ENCODE data around the gene OSBPL1A. TPM values are rescaled to one million over a fixed set of nuclear protein-coding genes. Genes with fewer than 3 reads are reported as not detected.
"Not testable (repeated sequence)": the region's sequence is repeated elsewhere in the genome, so short reads cannot be mapped to it uniquely, and the experiment has no call there.

Gene OSBPL1A
- total RNA-seq, 1 donor from 2014 or later: 42.9 TPM

DNA sequence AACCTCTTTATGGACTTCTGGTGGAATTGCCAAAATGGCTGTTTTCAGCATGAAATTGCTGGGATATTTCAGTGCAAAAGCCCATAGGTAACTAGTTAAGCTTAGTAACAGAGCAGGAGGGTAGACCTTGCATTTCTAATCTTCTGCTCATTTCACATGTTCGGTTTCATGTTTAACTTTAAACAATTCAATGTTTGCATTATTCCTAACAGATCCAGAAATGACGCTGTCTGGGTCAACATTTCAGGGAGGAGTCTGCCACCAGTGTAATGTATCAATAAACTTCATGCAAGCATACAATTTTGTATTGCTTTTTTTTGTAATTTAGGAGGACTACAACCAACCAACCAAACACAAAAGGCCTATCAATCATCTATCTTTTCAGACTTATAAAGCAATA, 236.3 kb downstream of the OSBPL1A start:
- Histone ChIP-seq H3K4me1 (no peaks in the 10 kb centered on the region), H3K27me3 (no peaks in the 10 kb centered on the region), H3K27ac (no peak overlapping the region), H3K9me3 (no peaks in the 10 kb centered on the region), H3K4me3 (no peak overlapping the region), H3K36me3 (peaks cover 18 to 58% of the 10 kb centered on the region in 2 donors)
- no peak for TF ChIP-seq CTCF (IDR thresholded peaks at IDR 0.05)
- intact Hi-C loops (cut with DNase I): no loop called here
- no peak for DNase-seq (ENCODE audit: low spot score in 2 of 2)

GRCh38 chr18:24160086-24160485, 237.5 kb downstream of the OSBPL1A start:
- intact Hi-C loops (cut with DNase I): no loop called here
- no peak overlapping the region for H3K27ac ChIP-seq
- H3K9me3 ChIP-seq: no peaks in the 10 kb centered on the region
- H3K4me3 ChIP-seq: no peak overlapping the region
- no peak for DNase-seq (ENCODE audit: low spot score in 2 of 2)
- no peaks in the 10 kb centered on the region for H3K4me1 ChIP-seq
- no peaks in the 10 kb centered on the region for H3K27me3 ChIP-seq
- peaks cover 21 to 46% of the 10 kb centered on the region in 2 donors for H3K36me3 ChIP-seq
- TF ChIP-seq CTCF (IDR thresholded peaks at IDR 0.05): no peak

DNA sequence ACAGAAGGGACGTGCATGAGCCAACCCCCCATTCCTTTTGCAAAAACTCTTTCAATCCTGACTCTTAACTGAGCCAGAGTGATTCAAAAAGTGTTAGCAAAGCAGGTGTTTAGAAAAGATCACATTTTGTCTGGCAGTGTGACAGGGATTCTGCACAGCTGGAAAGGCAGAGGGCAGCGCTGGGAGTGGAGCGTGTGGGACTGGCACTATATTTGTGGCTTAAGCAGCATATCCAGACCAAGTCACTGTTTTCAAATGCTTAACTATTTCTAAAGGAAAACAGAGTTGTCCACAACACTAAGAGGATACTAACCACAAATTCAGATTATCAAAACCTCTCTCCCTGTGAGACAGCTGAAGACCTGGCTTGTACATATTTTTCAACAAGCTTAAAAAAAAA, 239.8 kb downstream of the OSBPL1A start:
- Histone ChIP-seq H3K36me3 (peaks cover 15 to 31% of the 10 kb centered on the region in 2 donors), H3K9me3 (no peaks in the 10 kb centered on the region), H3K4me1 (no peaks in the 10 kb centered on the region), H3K4me3 (no peak overlapping the region), H3K27ac (no peak overlapping the region), H3K27me3 (no peaks in the 10 kb centered on the region)
- intact Hi-C loops (cut with DNase I): no loop called here
- TF ChIP-seq CTCF (IDR thresholded peaks at IDR 0.05): no peak
- DNase-seq (ENCODE audit: low spot score in 2 of 2): no peak

DNA sequence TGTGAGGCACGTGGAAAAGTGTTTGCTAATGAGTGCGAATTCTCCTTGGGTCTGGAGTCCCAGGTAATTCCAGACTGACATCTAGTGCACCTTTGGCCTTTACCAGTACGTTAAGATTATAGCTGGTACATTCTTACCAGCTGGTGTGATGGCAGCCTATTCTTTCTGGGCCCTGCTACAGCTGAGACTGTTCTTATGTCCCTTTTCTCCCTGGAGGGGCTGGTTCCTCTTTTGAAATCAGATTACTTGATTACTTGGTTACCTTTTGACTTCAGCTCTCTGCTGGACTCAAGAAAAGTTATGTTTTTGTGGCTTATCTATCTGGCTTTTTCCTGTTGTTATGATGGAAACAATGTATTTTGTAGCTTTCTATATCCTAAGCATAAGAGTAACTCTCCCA, 244.2 kb downstream of the OSBPL1A start:
- H3K9me3 ChIP-seq: no peaks in the 10 kb centered on the region
- H3K36me3 ChIP-seq: peaks cover 5% of the 10 kb centered on the region in 2 donors
- H3K27me3 ChIP-seq: no peaks in the 10 kb centered on the region
- no peaks in the 10 kb centered on the region for H3K4me1 ChIP-seq
- H3K27ac ChIP-seq: no peak overlapping the region
- H3K4me3 ChIP-seq: no peak overlapping the region
- no peak for DNase-seq (ENCODE audit: low spot score in 2 of 2)
- intact Hi-C loops (cut with DNase I): no loop called here
- TF ChIP-seq CTCF (IDR thresholded peaks at IDR 0.05): no peak

DNA sequence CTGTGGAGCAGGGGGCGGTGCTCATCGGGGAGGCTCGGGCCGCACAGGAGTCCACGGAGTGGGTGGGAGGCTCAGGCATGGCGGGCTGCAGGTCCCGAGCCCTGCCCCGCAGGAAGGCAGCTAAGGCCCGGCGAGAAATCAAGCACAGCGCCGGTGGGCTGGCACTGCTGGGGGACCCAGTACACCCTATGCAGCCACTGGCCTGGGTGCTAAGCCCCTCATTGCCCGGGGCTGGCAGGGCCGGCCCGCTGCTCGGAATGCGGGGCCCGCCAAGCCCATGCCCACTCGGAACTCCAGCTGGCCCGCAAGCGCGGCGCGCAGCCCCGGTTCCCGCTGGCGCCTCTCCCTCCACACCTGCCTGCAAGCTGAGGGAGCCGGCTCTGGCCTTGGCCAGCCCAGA, 248.0 kb downstream of the OSBPL1A start:
- intact Hi-C loops (cut with DNase I); H3K9me3 ChIP-seq; DNase-seq (ENCODE audit: low spot score in 2 of 2); H3K27me3 ChIP-seq; H3K36me3 ChIP-seq; H3K4me3 ChIP-seq; H3K27ac ChIP-seq; H3K4me1 ChIP-seq: not testable (repeated sequence)

DNA sequence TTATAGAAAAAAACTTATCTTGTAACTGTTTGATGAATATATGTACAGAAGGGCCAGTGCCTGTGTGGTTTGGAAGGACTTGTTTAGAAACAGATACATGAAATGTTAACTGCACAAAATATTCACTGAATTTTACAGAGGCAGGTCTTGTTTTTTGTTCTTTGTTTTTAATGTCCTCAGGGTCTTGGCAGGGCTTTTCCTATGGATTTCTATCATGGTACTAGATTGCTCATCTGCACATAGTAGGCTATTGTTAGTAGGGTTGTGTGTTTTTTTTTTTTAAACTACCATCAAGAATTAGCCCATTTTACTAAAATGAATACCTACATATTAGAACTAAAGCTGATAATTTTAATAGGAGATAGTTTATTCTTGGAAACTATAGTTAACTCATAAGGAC, 255.2 kb downstream of the OSBPL1A start:
- no peak for TF ChIP-seq CTCF (IDR thresholded peaks at IDR 0.05)
- no peak for DNase-seq (ENCODE audit: low spot score in 2 of 2)
- H3K4me1 ChIP-seq: peaks cover 0 to 6% of the 10 kb centered on the region in 2 donors
- no peaks in the 10 kb centered on the region for H3K9me3 ChIP-seq
- H3K27ac ChIP-seq: no peak overlapping the region
- H3K36me3 ChIP-seq: no peaks in the 10 kb centered on the region
- no peak overlapping the region for H3K4me3 ChIP-seq
- intact Hi-C loops (cut with DNase I): no loop called here
- no peaks in the 10 kb centered on the region for H3K27me3 ChIP-seq
